NCI-H345 treated with DMSO at 0.1 percent for 48 hours (cell line): ENCODE measurements around the gene PHETA2.
"Not testable (repeated sequence)": the region's sequence is repeated elsewhere in the genome, so short reads cannot be mapped to it uniquely, and the experiment has no call there.

Experiments
- DNase-seq: peaks from one replicate; lab custom pipeline; 2025; ENCODE audit not compliant: unreplicated experiment; lab: John Stamatoyannopoulos, UW

The PHETA2 gene

GRCh38 chr22:42069801-42070516 lies 4.1 kb upstream of the PHETA2 start:
- DNase-seq, result no peak

- DNase-seq, result peak; percentile 83
Measured at GRCh38 chr22:42070517-42071422, 3.3 kb upstream of the PHETA2 start, which contains the start of gene NAGA. Gene NAGA, minus strand, starts transcription at chr22:42070812. Its CDS starts 515 bp downstream, at chr22:42070297.

- DNase-seq, result not testable (repeated sequence)
Measured at GRCh38 chr22:42071508-42071907, 2.5 kb upstream of the PHETA2 start.

GRCh38 chr22:42072606-42073330 lies 1.3 kb upstream of the PHETA2 start:
- no peak for DNase-seq

- no peak for DNase-seq
Measured at GRCh38 chr22:42073621-42074041, 417 bp upstream of the PHETA2 start.

- no peak for DNase-seq
Measured at GRCh38 chr22:42074846-42075676, 1.0 kb downstream of the PHETA2 start.

- DNase-seq, result no peak
Measured at GRCh38 chr22:42076764-42077485, 2.9 kb downstream of the PHETA2 start.

GRCh38 chr22:42077486-42078125 lies 3.6 kb downstream of the PHETA2 start:
- DNase-seq, result no peak

- DNase-seq, result no peak
Measured at GRCh38 chr22:42078469-42079318, 4.6 kb downstream of the PHETA2 start.

GRCh38 chr22:42079319-42080251 lies 5.5 kb downstream of the PHETA2 start, which contains the start of gene SMDT1:
Gene SMDT1, plus strand, starts transcription at chr22:42079700. Its CDS starts 69 bp downstream, at chr22:42079769.
- peak; percentile 86 for DNase-seq

- DNase-seq, result no peak
Measured at GRCh38 chr22:42080287-42080686, 6.2 kb downstream of the PHETA2 start.

GRCh38 chr22:42083119-42083518 lies 9.1 kb downstream of the PHETA2 start:
- DNase-seq, result no peak

GRCh38 chr22:42084874-42085273 lies 10.8 kb downstream of the PHETA2 start:
- DNase-seq, result no peak

GRCh38 chr22:42086051-42086450 lies 12.0 kb downstream of the PHETA2 start:
- DNase-seq, result no peak

- DNase-seq, result peak; percentile 92
Measured at GRCh38 chr22:42090596-42091454, 16.8 kb downstream of the PHETA2 start, which contains the start of gene NDUFA6. Gene NDUFA6, minus strand, starts transcription at chr22:42090772. Its CDS starts 28 bp downstream, at chr22:42090744.

- DNase-seq, result no peak
Measured at GRCh38 chr22:42091455-42091782, 17.4 kb downstream of the PHETA2 start.
